Activated CD4-positive, alpha-beta T cell treated with anti-CD3 and anti-CD28 coated beads, Interleukin-2, amount 10 ng/mL, durations not matched to agents 24 days and 14 days (primary cell): Measurements from ENCODE around the gene ZNF608. TPM values are rescaled to one million over a fixed set of nuclear protein-coding genes. Genes with fewer than 3 reads are reported as not detected.
A peak's percentile ranks its signal among the peaks of the same experiment; 100 is the strongest.

Experiments
- DNase-seq: peaks from one replicate; pipeline ENCODE4 v3.0.0; 2022
- H3K27ac Mint-ChIP-seq: one replicate; pipeline ENCODE4 v1.8.0; 2022; ENCODE audit warnings: mild to moderate bottlenecking, mixed read lengths
- H3K27me3 Mint-ChIP-seq: one replicate; pipeline ENCODE4 v1.8.0; 2022; ENCODE audit warnings: mixed read lengths
- H3K36me3 Mint-ChIP-seq: one replicate; pipeline ENCODE4 v1.8.0; 2022; ENCODE audit warnings: low read depth, mild to moderate bottlenecking, mixed read lengths
- H3K4me1 Mint-ChIP-seq: one replicate; pipeline ENCODE4 v1.8.0; 2021; ENCODE audit warnings: mixed read lengths
- H3K4me3 Mint-ChIP-seq: one replicate; pipeline ENCODE4 v1.8.0; 2022; ENCODE audit warnings: mild to moderate bottlenecking, moderate library complexity, mixed read lengths
- H3K9me3 Mint-ChIP-seq: one replicate; pipeline ENCODE4 v1.8.0; 2021; ENCODE audit warnings: mixed read lengths
- intact Hi-C: fragments of 100-400 bp; cut with micrococcal nuclease; formaldehyde crosslinking; loops from one replicate; pipeline ENCODE4 v1.15.1; 2023
- total RNA-seq: library from RNA; stranded (reverse); gene quantifications from 2 replicates; pipeline ENCODE4 v1.2.3, GENCODE V29; 2022

The ZNF608 gene
- not detected in 2 replicates for total RNA-seq

- H3K27me3 Mint-ChIP-seq = peaks cover 42% of the 10 kb centered on the region
- no peaks in the 10 kb centered on the region for H3K9me3 Mint-ChIP-seq
- no peaks in the 10 kb centered on the region for H3K36me3 Mint-ChIP-seq
- peaks cover 7% of the 10 kb centered on the region for H3K4me1 Mint-ChIP-seq
- intact Hi-C loops = no loop called here
- H3K27ac Mint-ChIP-seq = no peak within 1 kb of the TSS
- peak within 1 kb of the TSS; percentile 43 for H3K4me3 Mint-ChIP-seq
- DNase-seq = no peak
Observed at GRCh38 chr5:124745928-124746915, at the start of gene ZNF608. Gene ZNF608 (minus strand): TSS chr5:124746639. CDS start chr5:124744989, 1,650 bp downstream.

- H3K4me3 Mint-ChIP-seq = no peak overlapping the region
- no peaks in the 10 kb centered on the region for H3K27me3 Mint-ChIP-seq
- H3K27ac Mint-ChIP-seq = no peak overlapping the region
- no peak for DNase-seq
- intact Hi-C loops = no loop called here
- no peaks in the 10 kb centered on the region for H3K36me3 Mint-ChIP-seq
- H3K4me1 Mint-ChIP-seq = no peaks in the 10 kb centered on the region
- H3K9me3 Mint-ChIP-seq = no peaks in the 10 kb centered on the region
Observed at GRCh38 chr5:124795829-124796228, 49.4 kb upstream of the ZNF608 start.

DNA sequence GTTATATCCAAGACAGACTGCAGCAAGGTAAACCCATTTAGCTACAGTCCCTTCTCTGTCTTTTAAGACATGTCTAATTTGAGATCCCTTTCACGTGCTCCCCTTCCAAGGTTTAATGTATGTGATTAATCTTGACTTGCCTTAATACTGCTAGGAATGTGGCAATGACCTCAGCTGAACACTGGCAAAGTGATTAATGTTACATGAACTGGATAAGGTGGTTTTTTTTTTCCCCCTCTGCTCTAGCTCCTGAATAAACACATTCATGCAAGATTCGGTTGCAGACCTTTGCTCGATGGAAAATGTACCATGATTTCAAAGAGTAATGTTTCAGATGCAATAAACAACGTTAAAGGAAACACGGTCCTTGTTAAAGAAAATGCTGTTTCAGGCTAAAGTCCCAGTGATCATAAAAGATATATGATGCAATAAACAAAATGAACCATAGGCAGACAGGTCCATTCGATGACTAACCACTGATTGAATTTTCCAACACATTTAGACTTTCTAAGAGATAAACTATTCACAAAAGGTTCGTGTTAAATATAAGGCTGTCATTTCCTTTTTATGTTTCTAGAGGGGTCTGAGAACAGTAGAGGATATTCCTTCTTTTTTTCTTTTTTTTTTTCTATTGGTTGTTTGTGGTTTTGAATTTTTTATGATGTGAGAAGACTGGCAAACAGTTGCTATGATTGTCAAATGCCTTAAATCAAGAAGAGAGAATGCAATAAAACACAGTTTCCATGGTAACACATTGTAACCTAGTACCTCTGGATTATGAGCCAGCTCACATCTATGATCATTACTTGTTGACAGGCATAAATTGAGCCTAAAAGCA is 44.7 kb upstream of the ZNF608 start:
- DNase-seq = no peak
- no peaks in the 10 kb centered on the region for H3K27me3 Mint-ChIP-seq
- no peak overlapping the region for H3K27ac Mint-ChIP-seq
- H3K4me3 Mint-ChIP-seq = no peak overlapping the region
- intact Hi-C loops = no loop called here
- H3K4me1 Mint-ChIP-seq = no peaks in the 10 kb centered on the region
- H3K9me3 Mint-ChIP-seq = no peaks in the 10 kb centered on the region
- no peaks in the 10 kb centered on the region for H3K36me3 Mint-ChIP-seq

- intact Hi-C loops = no loop called here
- Mint-ChIP-seq H3K27me3 (no peaks in the 10 kb centered on the region), H3K36me3 (no peaks in the 10 kb centered on the region)
Observed at GRCh38 chr5:124790301-124790894, 44.0 kb upstream of the ZNF608 start.

GRCh38 chr5:124789104-124789605 is 42.7 kb upstream of the ZNF608 start:
- no peaks in the 10 kb centered on the region for H3K9me3 Mint-ChIP-seq
- H3K4me1 Mint-ChIP-seq = no peaks in the 10 kb centered on the region
- H3K27me3 Mint-ChIP-seq = no peaks in the 10 kb centered on the region
- intact Hi-C loops = no loop called here
- no peak for DNase-seq
- H3K4me3 Mint-ChIP-seq = no peak overlapping the region
- H3K36me3 Mint-ChIP-seq = no peaks in the 10 kb centered on the region
- no peak overlapping the region for H3K27ac Mint-ChIP-seq

More at GRCh38 chr5:124790301-124790894, 44.0 kb upstream of the ZNF608 start:
- Mint-ChIP-seq H3K4me1 (no peaks in the 10 kb centered on the region), H3K9me3 (no peaks in the 10 kb centered on the region), H3K27ac (no peak overlapping the region), H3K4me3 (no peak overlapping the region)
- DNase-seq = no peak

DNA sequence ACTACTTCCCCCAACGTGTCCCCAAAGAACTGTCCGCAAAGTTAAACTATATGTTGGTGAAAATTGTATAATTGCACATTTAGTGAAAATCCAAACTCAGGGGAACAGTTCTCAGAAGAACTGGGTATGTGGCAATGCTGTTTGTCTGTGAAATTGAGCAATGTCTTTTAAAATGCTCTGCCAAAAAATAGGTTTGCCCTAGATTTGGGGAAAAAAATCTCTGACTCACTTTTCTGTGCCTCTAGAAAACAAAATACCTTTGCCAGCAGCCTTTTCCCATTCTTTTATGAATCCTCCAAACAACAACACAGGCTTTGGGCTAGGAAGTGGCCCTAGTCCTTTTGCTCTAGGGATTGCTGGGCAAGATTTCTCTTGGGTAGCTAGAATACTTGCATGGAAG is 37.4 kb upstream of the ZNF608 start:
- no peaks in the 10 kb centered on the region for H3K27me3 Mint-ChIP-seq
- H3K27ac Mint-ChIP-seq = no peak overlapping the region
- no peak for DNase-seq
- no peaks in the 10 kb centered on the region for H3K4me1 Mint-ChIP-seq
- intact Hi-C loops = no loop called here
- H3K4me3 Mint-ChIP-seq = no peak overlapping the region
- no peaks in the 10 kb centered on the region for H3K36me3 Mint-ChIP-seq
- H3K9me3 Mint-ChIP-seq = peaks cover 3% of the 10 kb centered on the region

- Mint-ChIP-seq H3K9me3 (peaks cover 3% of the 10 kb centered on the region), H3K36me3 (no peaks in the 10 kb centered on the region), H3K4me1 (no peaks in the 10 kb centered on the region), H3K27ac (no peak overlapping the region), H3K27me3 (no peaks in the 10 kb centered on the region), H3K4me3 (no peak overlapping the region)
- no peak for DNase-seq
- intact Hi-C loops = no loop called here
Observed at GRCh38 chr5:124783285-124783684, 36.8 kb upstream of the ZNF608 start.

- Mint-ChIP-seq H3K9me3 (peaks cover 7% of the 10 kb centered on the region), H3K4me1 (no peaks in the 10 kb centered on the region), H3K4me3 (no peak overlapping the region), H3K36me3 (no peaks in the 10 kb centered on the region), H3K27ac (no peak overlapping the region), H3K27me3 (no peaks in the 10 kb centered on the region)
- no peak for DNase-seq
- intact Hi-C loops = no loop called here
Observed at GRCh38 chr5:124782262-124782661, 35.8 kb upstream of the ZNF608 start.

- Mint-ChIP-seq H3K4me3 (no peak overlapping the region), H3K4me1 (no peaks in the 10 kb centered on the region), H3K27me3 (no peaks in the 10 kb centered on the region), H3K9me3 (peaks cover 7% of the 10 kb centered on the region), H3K27ac (no peak overlapping the region), H3K36me3 (no peaks in the 10 kb centered on the region)
- no peak for DNase-seq
- intact Hi-C loops = no loop called here
Observed at GRCh38 chr5:124780011-124780410, 33.6 kb upstream of the ZNF608 start.

DNA sequence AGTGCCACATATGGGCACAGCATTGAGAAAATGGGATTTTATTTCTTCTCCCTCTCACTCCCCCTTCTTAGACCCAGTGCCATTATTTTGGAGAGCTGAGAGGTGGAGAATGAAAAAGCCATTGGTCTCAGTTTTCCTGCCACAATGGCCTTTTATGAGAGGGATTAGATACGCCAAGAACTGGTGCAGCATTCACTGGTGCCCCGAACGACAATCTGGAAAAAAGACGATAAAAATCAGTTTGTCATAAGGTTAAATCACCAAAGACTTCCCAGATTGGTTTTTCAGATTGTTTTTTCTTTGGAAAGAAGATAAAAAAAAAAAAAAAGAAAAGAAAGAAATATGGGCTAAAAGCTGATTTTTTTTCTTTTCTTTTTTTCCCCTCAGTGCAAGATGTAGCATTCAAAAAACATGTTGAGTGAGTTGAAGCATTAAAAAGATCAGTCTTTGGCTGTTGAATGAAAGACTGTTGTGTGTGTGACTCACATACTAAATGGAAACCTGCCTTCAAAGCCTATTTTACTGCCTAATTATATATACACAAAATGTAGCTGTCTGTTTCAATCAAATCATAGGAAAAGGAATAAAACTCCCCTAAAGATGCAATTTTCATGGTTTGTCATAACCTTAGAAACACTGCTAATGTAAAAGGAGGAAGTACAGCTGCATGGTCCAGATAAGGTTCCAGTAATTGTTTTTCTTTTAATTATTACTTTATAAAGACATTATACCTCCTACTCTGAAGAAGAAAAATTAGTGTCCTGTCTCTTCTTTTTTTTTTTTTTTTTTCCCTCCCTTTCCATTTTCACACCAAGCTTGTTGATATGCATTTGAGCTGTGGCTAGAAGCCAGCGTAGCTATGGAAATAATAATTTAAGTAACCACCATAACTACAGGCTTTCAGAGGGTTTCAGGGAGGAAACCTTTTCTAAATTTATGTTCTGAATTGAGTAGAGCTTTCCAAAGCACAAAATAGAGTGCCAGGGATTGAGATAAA is 27.2 kb upstream of the ZNF608 start:
- no peak for DNase-seq
- Mint-ChIP-seq H3K36me3 (no peaks in the 10 kb centered on the region), H3K27me3 (no peaks in the 10 kb centered on the region), H3K4me1 (no peaks in the 10 kb centered on the region), H3K27ac (no peak overlapping the region), H3K4me3 (no peak overlapping the region), H3K9me3 (peaks cover 4% of the 10 kb centered on the region)
- intact Hi-C loops = no loop called here

- Mint-ChIP-seq H3K4me1 (no peaks in the 10 kb centered on the region), H3K27me3 (no peaks in the 10 kb centered on the region), H3K27ac (no peak overlapping the region)
Observed at GRCh38 chr5:124772457-124773200, 26.2 kb upstream of the ZNF608 start.

GRCh38 chr5:124771761-124772160 is 25.3 kb upstream of the ZNF608 start:
- no peak for DNase-seq
- no peak overlapping the region for H3K4me3 Mint-ChIP-seq
- no peaks in the 10 kb centered on the region for H3K4me1 Mint-ChIP-seq
- H3K27ac Mint-ChIP-seq = no peak overlapping the region
- H3K9me3 Mint-ChIP-seq = no peaks in the 10 kb centered on the region
- H3K36me3 Mint-ChIP-seq = no peaks in the 10 kb centered on the region
- intact Hi-C loops = no loop called here
- H3K27me3 Mint-ChIP-seq = no peaks in the 10 kb centered on the region

More at GRCh38 chr5:124772457-124773200, 26.2 kb upstream of the ZNF608 start:
- intact Hi-C loops = no loop called here
- DNase-seq = no peak
- no peaks in the 10 kb centered on the region for H3K9me3 Mint-ChIP-seq
- no peaks in the 10 kb centered on the region for H3K36me3 Mint-ChIP-seq
- no peak overlapping the region for H3K4me3 Mint-ChIP-seq
